ENCODE measurements around the gene ECI1.

DNA sequence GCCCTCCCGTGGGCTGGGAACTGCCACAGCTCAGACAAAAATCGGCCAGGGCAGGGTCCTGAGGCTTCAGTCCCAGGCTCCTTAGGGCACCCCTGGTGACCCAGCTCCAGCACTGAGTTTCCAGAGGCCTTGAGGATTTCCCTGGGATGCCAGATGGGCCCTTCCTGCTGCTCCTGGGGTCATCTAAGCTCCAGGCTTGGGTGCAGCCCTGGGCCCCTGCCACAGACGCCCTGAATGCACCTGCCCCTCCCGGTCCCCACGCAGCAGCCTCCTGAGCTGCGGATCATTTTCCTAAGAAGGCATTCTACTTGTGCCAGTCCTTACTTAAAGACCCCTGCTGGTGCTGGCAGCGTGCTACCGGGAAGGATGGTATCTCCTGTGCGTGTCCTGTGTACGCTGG lies 22.5 kb upstream of the ECI1 start:
- TF ChIP-seq, protein P1, sequence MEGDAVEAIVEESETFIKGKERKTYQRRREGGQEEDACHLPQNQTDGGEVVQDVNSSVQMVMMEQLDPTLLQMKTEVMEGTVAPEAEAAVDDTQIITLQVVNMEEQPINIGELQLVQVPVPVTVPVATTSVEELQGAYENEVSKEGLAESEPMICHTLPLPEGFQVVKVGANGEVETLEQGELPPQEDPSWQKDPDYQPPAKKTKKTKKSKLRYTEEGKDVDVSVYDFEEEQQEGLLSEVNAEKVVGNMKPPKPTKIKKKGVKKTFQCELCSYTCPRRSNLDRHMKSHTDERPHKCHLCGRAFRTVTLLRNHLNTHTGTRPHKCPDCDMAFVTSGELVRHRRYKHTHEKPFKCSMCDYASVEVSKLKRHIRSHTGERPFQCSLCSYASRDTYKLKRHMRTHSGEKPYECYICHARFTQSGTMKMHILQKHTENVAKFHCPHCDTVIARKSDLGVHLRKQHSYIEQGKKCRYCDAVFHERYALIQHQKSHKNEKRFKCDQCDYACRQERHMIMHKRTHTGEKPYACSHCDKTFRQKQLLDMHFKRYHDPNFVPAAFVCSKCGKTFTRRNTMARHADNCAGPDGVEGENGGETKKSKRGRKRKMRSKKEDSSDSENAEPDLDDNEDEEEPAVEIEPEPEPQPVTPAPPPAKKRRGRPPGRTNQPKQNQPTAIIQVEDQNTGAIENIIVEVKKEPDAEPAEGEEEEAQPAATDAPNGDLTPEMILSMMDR (conservative IDR thresholded peaks at IDR 0.05; ENCODE audit: low read depth in 2 of 2) = no peak
- TF ChIP-seq CREB1 (CRISPR knock-in tag; IDR thresholded peaks at IDR 0.05; ENCODE audit: low read depth) (no peak), POLR2AphosphoS5 (IDR thresholded peaks at IDR 0.05; ENCODE audit: low read depth) (no peak), EZH2 (IDR thresholded peaks at IDR 0.05; ENCODE audit: low read depth, unreplicated experiment) (no peak)
- TF ChIP-seq, protein P2, sequence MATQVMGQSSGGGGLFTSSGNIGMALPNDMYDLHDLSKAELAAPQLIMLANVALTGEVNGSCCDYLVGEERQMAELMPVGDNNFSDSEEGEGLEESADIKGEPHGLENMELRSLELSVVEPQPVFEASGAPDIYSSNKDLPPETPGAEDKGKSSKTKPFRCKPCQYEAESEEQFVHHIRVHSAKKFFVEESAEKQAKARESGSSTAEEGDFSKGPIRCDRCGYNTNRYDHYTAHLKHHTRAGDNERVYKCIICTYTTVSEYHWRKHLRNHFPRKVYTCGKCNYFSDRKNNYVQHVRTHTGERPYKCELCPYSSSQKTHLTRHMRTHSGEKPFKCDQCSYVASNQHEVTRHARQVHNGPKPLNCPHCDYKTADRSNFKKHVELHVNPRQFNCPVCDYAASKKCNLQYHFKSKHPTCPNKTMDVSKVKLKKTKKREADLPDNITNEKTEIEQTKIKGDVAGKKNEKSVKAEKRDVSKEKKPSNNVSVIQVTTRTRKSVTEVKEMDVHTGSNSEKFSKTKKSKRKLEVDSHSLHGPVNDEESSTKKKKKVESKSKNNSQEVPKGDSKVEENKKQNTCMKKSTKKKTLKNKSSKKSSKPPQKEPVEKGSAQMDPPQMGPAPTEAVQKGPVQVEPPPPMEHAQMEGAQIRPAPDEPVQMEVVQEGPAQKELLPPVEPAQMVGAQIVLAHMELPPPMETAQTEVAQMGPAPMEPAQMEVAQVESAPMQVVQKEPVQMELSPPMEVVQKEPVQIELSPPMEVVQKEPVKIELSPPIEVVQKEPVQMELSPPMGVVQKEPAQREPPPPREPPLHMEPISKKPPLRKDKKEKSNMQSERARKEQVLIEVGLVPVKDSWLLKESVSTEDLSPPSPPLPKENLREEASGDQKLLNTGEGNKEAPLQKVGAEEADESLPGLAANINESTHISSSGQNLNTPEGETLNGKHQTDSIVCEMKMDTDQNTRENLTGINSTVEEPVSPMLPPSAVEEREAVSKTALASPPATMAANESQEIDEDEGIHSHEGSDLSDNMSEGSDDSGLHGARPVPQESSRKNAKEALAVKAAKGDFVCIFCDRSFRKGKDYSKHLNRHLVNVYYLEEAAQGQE (IDR thresholded peaks at IDR 0.05; ENCODE audit: unreplicated experiment) = no peak

All from GM23338 (cell line).